H1 (cell line): ENCODE data around the gene BTBD7. TPM values are rescaled to one million over a fixed set of nuclear protein-coding genes. Genes with fewer than 3 reads are reported as not detected.

Experiments
- CTCF ChIA-PET: fragments of 300-600 bp; sonication (Branson Sonifier 250); formaldehyde crosslinking; loops from one replicate; lab custom pipeline; 2021; ENCODE audit not compliant: partially characterized antibody; lab: Charles Lee
- POLR2A ChIA-PET: fragments of 300-600 bp; sonication (Branson Sonifier 250); formaldehyde crosslinking; loops from one replicate; lab custom pipeline; 2021; ENCODE audit warnings: inconsistent platforms; ENCODE audit not compliant: partially characterized antibody; lab: Charles Lee
- DNase-seq, 2 experiments: peaks; one replicate each; pipeline versions ENCODE4 v3.0.0 to v3.0.0-alpha.2; 2010 to 2022; ENCODE audit warnings: low spot score in 2 of 2, low read depth in 1 of 2, mixed read lengths in 1 of 2
- FAIRE-seq: peaks from 2 replicates; lab custom pipeline; 2011; peaks lifted over from hg19 to GRCh38; lab: Jason Lieb, UNC
- H2AFZ ChIP-seq: 2 replicates; pipeline ENCODE4 v1.8.1; 2012; ENCODE audit warnings: low read length, inconsistent platforms
- H2AK5ac ChIP-seq: 2 replicates; pipeline ENCODE4 v1.6.1; 2013; ENCODE audit warnings: low read depth, low read length
- H2BK120ac ChIP-seq: replicated peaks from 2 replicates; pipeline ENCODE3; 2013; ENCODE audit warnings: low read depth, low read length, inconsistent platforms
- H2BK12ac ChIP-seq: 2 replicates; pipeline ENCODE4 v1.6.1; 2013; ENCODE audit warnings: low read depth, low read length
- H2BK15ac ChIP-seq: 2 replicates; pipeline ENCODE4 v1.6.1; 2013; ENCODE audit warnings: low read length
- H2BK20ac ChIP-seq: 2 replicates; pipeline ENCODE4 v1.6.1; 2013; ENCODE audit warnings: low read length
- H2BK5ac ChIP-seq: 2 replicates; pipeline ENCODE4 v1.6.1; 2013; ENCODE audit warnings: low read depth, low read length
- H3K14ac ChIP-seq: 2 replicates; pipeline ENCODE4 v1.6.1; 2013; ENCODE audit warnings: inconsistent platforms; ENCODE audit not compliant: insufficient read length
- H3K18ac ChIP-seq: 2 replicates; pipeline ENCODE4 v1.6.1; 2013; ENCODE audit warnings: low read length; ENCODE audit errors: extremely low read depth
- H3K23ac ChIP-seq: 2 replicates; pipeline ENCODE4 v1.6.1; 2013; ENCODE audit warnings: inconsistent platforms; ENCODE audit not compliant: insufficient read length
- H3K23me2 ChIP-seq: 2 replicates; pipeline ENCODE4 v1.6.1; 2013; ENCODE audit warnings: low read depth, low read length
- H3K27ac ChIP-seq: 2 replicates; pipeline ENCODE4 v1.6.1; 2011; ENCODE audit warnings: low read depth, low read length, inconsistent platforms
- H3K27me3 ChIP-seq, 4 experiments: replicated peaks in 1 of 4; 1 replicate in 1 of 4; 2 replicates in 3 of 4; pipeline versions ENCODE4 v1.6.1 to v1.8.1; 2011 to 2013; ENCODE audit warnings: low read length in 3 of 4, mild to moderate bottlenecking in 3 of 4, inconsistent platforms in 2 of 4, mixed read lengths in 2 of 4, moderate library complexity in 1 of 4; ENCODE audit not compliant: control insufficient read depth in 3 of 4, insufficient read depth in 3 of 4; ENCODE audit errors: extremely low read depth in 1 of 4
- H3K36me3 ChIP-seq, 4 experiments: 2 replicates each; pipeline versions ENCODE4 v1.6.1 to v1.8.1; 2011 to 2013; ENCODE audit warnings: mild to moderate bottlenecking in 4 of 4, low read length in 3 of 4, moderate library complexity in 2 of 4, control low read depth in 1 of 4, inconsistent platforms in 1 of 4; ENCODE audit not compliant: insufficient read depth in 4 of 4, control insufficient read depth in 2 of 4
- H3K4ac ChIP-seq: replicated peaks from 2 replicates; pipeline ENCODE3; 2013; ENCODE audit warnings: low read length, low read depth, mixed read lengths, inconsistent platforms; ENCODE audit not compliant: insufficient read length
- H3K4me1 ChIP-seq, 4 experiments: replicated peaks in 1 of 4; 1 replicate in 1 of 4; 2 replicates in 3 of 4; pipeline versions ENCODE4 v1.6.1 to v1.8.1; 2011 to 2013; ENCODE audit warnings: low read length in 3 of 4, inconsistent platforms in 2 of 4, mixed read lengths in 1 of 4; ENCODE audit not compliant: insufficient read depth in 4 of 4, control insufficient read depth in 3 of 4
- H3K4me2 ChIP-seq, 2 experiments: 2 replicates each; pipeline versions ENCODE4 v1.6.1 to v1.8.1; 2011 to 2013; ENCODE audit warnings: low read depth in 2 of 2, low read length in 2 of 2, control low read depth in 1 of 2, inconsistent platforms in 1 of 2, mild to moderate bottlenecking in 1 of 2; ENCODE audit not compliant: insufficient read depth in 1 of 2
- H3K4me3 ChIP-seq, 4 experiments: fragments of 200-600, 300-600 bp in 1 of 4; sonication (generic), shearing (Covaris generic), sonication (Bioruptor Twin) in 1 of 4; 2 replicates each; pipeline versions ENCODE4 v1.5.1 to v1.8.1; 2011 to 2016; ENCODE audit warnings: low read length in 4 of 4, low read depth in 3 of 4, control low read depth in 2 of 4, inconsistent platforms in 2 of 4, mild to moderate bottlenecking in 2 of 4, mixed read lengths in 1 of 4, moderate library complexity in 1 of 4; ENCODE audit not compliant: insufficient read depth in 2 of 4; ENCODE audit errors: extremely low read depth in 1 of 4
- H3K56ac ChIP-seq: replicated peaks from 2 replicates; pipeline ENCODE3; 2013; ENCODE audit warnings: low read depth, mild to moderate bottlenecking, mixed read lengths, low read length, inconsistent platforms; ENCODE audit not compliant: insufficient read length
- H3K79me1 ChIP-seq: 2 replicates; pipeline ENCODE4 v1.6.1; 2013; ENCODE audit warnings: low read depth, low read length, control low read depth
- H3K79me2 ChIP-seq, 2 experiments: 2 replicates each; pipeline versions ENCODE4 v1.6.1 to v1.8.1; 2012 to 2013; ENCODE audit warnings: low read length in 2 of 2, mild to moderate bottlenecking in 2 of 2, inconsistent platforms in 1 of 2; ENCODE audit not compliant: insufficient read depth in 2 of 2, control insufficient read depth in 1 of 2
- H3K9ac ChIP-seq, 4 experiments: replicated peaks in 1 of 4; 1 replicate in 1 of 4; 2 replicates in 3 of 4; pipeline versions ENCODE4 v1.6.1 to v1.8.1; 2011 to 2013; ENCODE audit warnings: low read depth in 3 of 4, low read length in 3 of 4, control low read depth in 2 of 4, mild to moderate bottlenecking in 2 of 4, moderate library complexity in 2 of 4, inconsistent platforms in 1 of 4; ENCODE audit errors: extremely low read depth in 1 of 4
- H3K9me3 ChIP-seq, 2 experiments: 2 replicates each; pipeline versions ENCODE4 v1.6.1 to v1.8.1; 2012 to 2013; ENCODE audit warnings: mild to moderate bottlenecking in 2 of 2, moderate library complexity in 2 of 2, control low read depth in 1 of 2, inconsistent platforms in 1 of 2, low read depth in 1 of 2, low read length in 1 of 2, mixed read lengths in 1 of 2; ENCODE audit not compliant: insufficient read depth in 2 of 2
- H4K20me1 ChIP-seq, 2 experiments: replicated peaks in 1 of 2; 2 replicates each; pipeline versions ENCODE3 to v1.8.1; 2011 to 2013; ENCODE audit warnings: inconsistent platforms in 2 of 2, low read length in 2 of 2, mild to moderate bottlenecking in 1 of 2; ENCODE audit not compliant: insufficient read depth in 2 of 2, control insufficient read depth in 1 of 2
- H4K5ac ChIP-seq: 2 replicates; pipeline ENCODE4 v1.6.1; 2013; ENCODE audit warnings: low read length, low read depth, mixed read lengths, inconsistent platforms; ENCODE audit not compliant: insufficient read length
- H4K8ac ChIP-seq: 2 replicates; pipeline ENCODE4 v1.8.0; 2013; ENCODE audit warnings: mild to moderate bottlenecking, moderate library complexity, low read length, inconsistent platforms; ENCODE audit not compliant: insufficient read depth; ENCODE audit errors: extremely low read depth
- H4K91ac ChIP-seq: replicated peaks from 2 replicates; pipeline ENCODE3; 2013; ENCODE audit warnings: low read length, mixed read lengths, inconsistent platforms; ENCODE audit not compliant: insufficient read length
- ASH2L ChIP-seq: fragments of 200-600, 300-600 bp; sonication (generic); IDR thresholded peaks from one replicate; pipeline ENCODE4 v1.7.1; 2017; ENCODE audit warnings: low read length
- CBX5 ChIP-seq: fragments of 300-800, 300-1000 bp; sonication (generic); IDR thresholded peaks from 2 replicates; pipeline ENCODE4 v1.7.1; 2016; ENCODE audit warnings: antibody characterized with exemption, low read length, low read depth
- RAD21 ChIP-seq, 2 experiments: IDR thresholded peaks in 1 of 2; conservative IDR thresholded peaks in 1 of 2; 2 replicates each; pipeline ENCODE4 v1.6.1; 2011; ENCODE audit warnings: low read depth in 2 of 2, low read length in 2 of 2, improper control_type of control experiment in 1 of 2, inconsistent platforms in 1 of 2, mild to moderate bottlenecking in 1 of 2, moderate library complexity in 1 of 2
- RNF2 ChIP-seq: fragments of 200-900, 300-1000 bp; sonication (generic); IDR thresholded peaks from 2 replicates; pipeline ENCODE4 v1.7.1; 2016; ENCODE audit warnings: borderline replicate concordance, low read depth, mild to moderate bottlenecking, antibody characterized with exemption, low read length; ENCODE audit not compliant: poor library complexity, severe bottlenecking; ENCODE audit errors: missing control alignments
- SUZ12 ChIP-seq: fragments of 200-600 bp; sonication (generic); IDR thresholded peaks from 2 replicates; pipeline ENCODE4 v1.6.1; 2012; ENCODE audit warnings: mild to moderate bottlenecking, inconsistent platforms, low read length, moderate library complexity, mixed read lengths
- TAF1 ChIP-seq: IDR thresholded peaks from 2 replicates; pipeline ENCODE4 v1.6.1; 2011; ENCODE audit warnings: mild to moderate bottlenecking, low read depth, low read length
- TBP ChIP-seq: IDR thresholded peaks from 2 replicates; pipeline ENCODE4 v1.6.1; 2011; ENCODE audit warnings: low read depth, low read length, improper control_type of control experiment
- YY1 ChIP-seq: IDR thresholded peaks from 2 replicates; pipeline ENCODE4 v1.6.1; 2011; ENCODE audit warnings: low read depth, mild to moderate bottlenecking, low read length
- WGBS, 2 experiments: shearing (Covaris generic) in 1 of 2; methylation state at CpG; one replicate each; pipeline versions ENCODE4 v1.1.6 to v1.1.7; 2013 to 2015; ENCODE audit warnings: low lambda C conversion rate in 2 of 2, mixed read lengths in 2 of 2, inconsistent platforms in 1 of 2, low coverage in 1 of 2, missing lambda C conversion rate in 1 of 2; ENCODE audit not compliant: insufficient replicate concordance in 2 of 2, insufficient coverage in 1 of 2, insufficient read length in 1 of 2; ENCODE audit errors: extremely low coverage in 1 of 2, missing lambda C conversion rate in 1 of 2; 5-methylcytosine and 5-hydroxymethylcytosine counted together
- polyA plus RNA-seq, 7 experiments: library from polyadenylated mRNA; depleted of rRNA in 3 of 7; stranded (reverse) in 5 of 7; unstranded in 2 of 7; fragments of >200 nt in 5 of 7; fragments of 200-250 nt in 2 of 7; gene quantifications; 1 replicate in 5 of 7; 2 replicates in 1 of 7; 4 replicates in 1 of 7; pipeline versions ENCODE4 v1.2.1 to v1.2.3, GENCODE V29; 2011 to 2013; ENCODE audit warnings: missing spikeins in 2 of 7, mixed read lengths in 2 of 7
- total RNA-seq: library from RNA; stranded (reverse); fragmentation: NEBNext Ultra II Directional; extraction: Animal tissue kit (Norgen Biotek cat#: 25700); gene quantifications from 2 replicates; pipeline ENCODE4 v1.2.1, GENCODE V29; 2021
- TF ChIP-seq, protein P1 (sequence below): IDR thresholded peaks from 2 replicates; pipeline ENCODE4 v1.6.1; 2012; ENCODE audit warnings: low read length, inconsistent platforms

The BTBD7 gene
- total and polyA plus RNA-seq, 2 of the 8 experiments (the other 6 are each of a cell fraction or from before 2014, with no cell fraction given), result 12.1 to 46.1 TPM

DNA sequence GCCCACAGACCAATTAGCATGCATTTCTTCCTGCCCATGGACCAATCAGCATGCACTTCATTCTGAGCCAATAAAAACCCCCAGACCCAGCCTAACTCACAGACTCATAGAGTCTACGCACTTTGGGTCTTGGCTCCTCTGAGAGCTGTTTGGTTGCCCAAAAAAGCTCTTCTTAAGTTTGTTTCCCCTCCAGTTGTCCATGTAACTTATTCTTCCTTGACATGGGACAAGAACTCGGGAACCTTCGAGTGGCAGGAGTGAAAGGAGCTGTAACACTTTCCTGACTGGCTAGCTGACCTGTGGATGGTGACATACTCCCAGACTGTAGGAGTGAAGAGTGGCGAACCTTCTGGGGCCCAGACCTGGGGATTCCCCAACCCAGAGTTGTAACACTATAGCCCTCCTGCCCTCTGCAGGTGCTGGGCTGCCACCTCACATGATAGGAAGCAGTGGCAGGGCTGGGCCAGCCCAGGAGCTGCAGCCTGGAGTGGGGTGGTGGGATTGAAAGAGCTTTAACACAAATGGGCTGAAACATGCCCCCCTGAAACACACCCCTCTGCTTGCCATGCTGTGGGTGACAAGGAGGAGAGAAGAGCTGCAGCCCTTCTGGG is 4.4 kb upstream of the BTBD7 start:
- Histone ChIP-seq H2BK120ac (no peak overlapping the region), H4K8ac (no peak overlapping the region), H3K14ac (no peak overlapping the region), H3K9ac (no peak overlapping the region), H3K4me3 (no peak overlapping the region), H3K56ac (no peak overlapping the region), H3K79me1 (peaks cover 3% of the 10 kb centered on the region; the same call in 1 of the 2 replicates), H2AK5ac (no peak overlapping the region), H3K79me2 (peaks cover 0 to 11% of the 10 kb centered on the region in 2 experiments; a peak in 3 of 4 replicates), H3K18ac (no peak overlapping the region), H2BK15ac (no peak overlapping the region), H2BK20ac (no peak overlapping the region), H4K91ac (no peak overlapping the region), H3K4me2 (no peak overlapping the region), H4K5ac (no peak overlapping the region), H3K23ac (no peak overlapping the region), H2BK12ac (no peak overlapping the region), H3K27me3 (no peaks in the 10 kb centered on the region), H2AFZ (no peak overlapping the region), H3K27ac (no peak overlapping the region), H3K4me1 (peaks cover 2 to 8% (median 3%) of the 10 kb centered on the region in 4 experiments; a peak in 6 of 7 replicates), H4K20me1 (no peaks in the 10 kb centered on the region), H2BK5ac (no peak overlapping the region), H3K9me3 (peaks cover 12 to 18% of the 10 kb centered on the region in 2 experiments), H3K36me3 (peaks cover 0 to 11% (median 2%) of the 10 kb centered on the region in 4 experiments; a peak in 2 of 8 replicates), H3K23me2 (peaks cover 7% of the 10 kb centered on the region), H3K4ac (no peak overlapping the region)
- ChIA-PET CTCF (interaction anchor here (1.2 to 1.5 kb wide), 2 partner anchors 51 to 282 kb away, joined by 3 to 5 read pairs; no protein-coding TSS in a partner anchor), POLR2A (interaction anchor here (1.6 kb wide), 1 partner anchor 144 kb away, joined by 4 read pairs; no protein-coding TSS in a partner anchor)
- DNase-seq (no peak), FAIRE-seq (no peak)
- WGBS, 2 experiments, result 80% methylated on average over 4 of the region's 4 CpGs; no CpG with 5 or more reads in 1 of the 2 experiments
- TF ChIP-seq RAD21 (IDR thresholded peaks at IDR 0.05 in 1 of 2, conservative IDR thresholded peaks at IDR 0.05 in 1 of 2; ENCODE audit: low read depth in 2 of 2, low read length in 2 of 2) (peak; percentile 68 to 74), TAF1 (0 out of 2 replicates have a peak, but pooled peaks have one; percentile 34), TBP (no peak), CBX5 (no peak), RNF2 (no peak), SUZ12 (no peak), YY1 (no peak), ASH2L (peak; percentile 47)
- TF ChIP-seq, protein P1, sequence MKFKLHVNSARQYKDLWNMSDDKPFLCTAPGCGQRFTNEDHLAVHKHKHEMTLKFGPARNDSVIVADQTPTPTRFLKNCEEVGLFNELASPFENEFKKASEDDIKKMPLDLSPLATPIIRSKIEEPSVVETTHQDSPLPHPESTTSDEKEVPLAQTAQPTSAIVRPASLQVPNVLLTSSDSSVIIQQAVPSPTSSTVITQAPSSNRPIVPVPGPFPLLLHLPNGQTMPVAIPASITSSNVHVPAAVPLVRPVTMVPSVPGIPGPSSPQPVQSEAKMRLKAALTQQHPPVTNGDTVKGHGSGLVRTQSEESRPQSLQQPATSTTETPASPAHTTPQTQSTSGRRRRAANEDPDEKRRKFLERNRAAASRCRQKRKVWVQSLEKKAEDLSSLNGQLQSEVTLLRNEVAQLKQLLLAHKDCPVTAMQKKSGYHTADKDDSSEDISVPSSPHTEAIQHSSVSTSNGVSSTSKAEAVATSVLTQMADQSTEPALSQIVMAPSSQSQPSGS, result no peak
